ENCODE results near the gene POLR1F.

POLR1F gene

DNA sequence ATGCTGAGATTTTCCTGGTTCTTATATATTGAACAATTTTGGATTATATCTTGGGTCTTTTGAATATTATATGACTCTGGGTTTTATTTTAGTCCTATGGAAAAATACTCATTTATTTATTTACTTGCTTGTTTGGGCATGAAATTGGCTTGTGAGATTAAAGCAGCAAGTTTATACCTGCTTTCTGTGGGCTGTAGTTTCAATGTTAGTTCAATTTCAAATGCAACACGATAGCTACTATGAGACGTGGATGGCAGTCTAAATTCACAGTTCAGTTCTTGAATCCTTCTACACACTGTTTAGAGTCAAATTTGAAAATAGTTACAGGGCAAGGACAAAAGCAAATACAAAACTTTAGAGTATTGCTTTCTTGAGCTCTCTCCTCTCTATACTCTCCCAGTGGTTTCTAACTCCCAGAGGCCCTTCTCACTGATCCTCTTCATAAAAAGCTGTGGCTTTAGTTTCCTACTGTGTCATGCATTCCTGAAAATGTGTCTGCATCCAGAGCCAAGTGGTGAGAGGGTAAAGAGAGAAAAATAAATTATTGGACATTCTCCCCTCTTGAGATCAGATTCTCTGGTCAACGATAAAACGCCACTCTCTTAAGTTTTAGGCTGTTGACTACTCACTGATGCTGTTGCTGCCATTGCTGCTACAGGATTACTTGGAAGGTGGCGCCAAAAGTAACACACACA, 34.4 kb downstream of the POLR1F start:
- DNase-seq, result no peak

DNA sequence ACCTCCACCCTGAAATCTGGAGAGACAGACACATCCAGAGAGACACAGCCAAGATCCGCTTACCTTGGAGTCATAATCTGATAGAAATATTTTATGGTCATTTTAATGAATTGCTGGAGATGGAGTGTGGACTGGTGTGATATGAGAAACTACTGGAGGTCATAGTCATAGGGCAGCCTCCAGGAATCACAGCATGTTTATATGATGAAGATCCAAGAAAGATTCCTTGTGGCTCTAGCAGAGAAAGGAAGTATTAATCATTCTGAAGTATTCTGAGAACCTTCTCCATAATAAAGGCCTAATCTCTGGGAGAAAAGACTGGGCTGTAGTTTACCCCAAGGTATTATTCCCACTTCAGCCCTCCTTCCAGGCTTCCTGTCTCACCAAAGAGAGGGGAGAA, 38.0 kb downstream of the POLR1F start:
- no peak for DNase-seq

DNA sequence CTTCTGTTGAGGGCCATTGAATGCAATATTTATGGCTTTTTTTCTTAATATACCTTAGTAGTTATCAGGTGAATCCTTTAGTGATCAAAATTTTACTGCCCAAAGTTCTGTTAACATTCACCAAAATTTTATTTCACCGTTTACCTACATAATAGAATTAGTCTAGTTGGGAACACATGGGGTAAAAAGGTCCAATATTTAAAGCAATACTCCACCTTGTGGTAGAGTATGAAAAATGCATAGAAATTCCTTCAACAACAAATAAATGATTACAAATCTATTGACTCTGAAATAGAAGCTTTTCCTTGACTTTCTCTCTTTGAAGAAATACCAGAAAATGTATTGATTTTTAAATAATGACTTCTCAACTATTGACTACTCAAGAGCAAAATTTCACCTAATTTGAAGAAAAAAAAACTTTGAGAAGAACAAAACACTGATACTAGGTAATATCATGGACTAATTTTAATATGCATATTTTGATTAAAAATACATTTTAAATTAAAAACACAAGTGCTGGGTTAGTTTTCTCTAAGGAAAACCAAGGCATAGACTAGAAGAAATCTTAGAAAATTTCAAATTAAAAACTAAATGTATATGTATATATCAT, 43.3 kb downstream of the POLR1F start:
- DNase-seq, result no peak

DNA sequence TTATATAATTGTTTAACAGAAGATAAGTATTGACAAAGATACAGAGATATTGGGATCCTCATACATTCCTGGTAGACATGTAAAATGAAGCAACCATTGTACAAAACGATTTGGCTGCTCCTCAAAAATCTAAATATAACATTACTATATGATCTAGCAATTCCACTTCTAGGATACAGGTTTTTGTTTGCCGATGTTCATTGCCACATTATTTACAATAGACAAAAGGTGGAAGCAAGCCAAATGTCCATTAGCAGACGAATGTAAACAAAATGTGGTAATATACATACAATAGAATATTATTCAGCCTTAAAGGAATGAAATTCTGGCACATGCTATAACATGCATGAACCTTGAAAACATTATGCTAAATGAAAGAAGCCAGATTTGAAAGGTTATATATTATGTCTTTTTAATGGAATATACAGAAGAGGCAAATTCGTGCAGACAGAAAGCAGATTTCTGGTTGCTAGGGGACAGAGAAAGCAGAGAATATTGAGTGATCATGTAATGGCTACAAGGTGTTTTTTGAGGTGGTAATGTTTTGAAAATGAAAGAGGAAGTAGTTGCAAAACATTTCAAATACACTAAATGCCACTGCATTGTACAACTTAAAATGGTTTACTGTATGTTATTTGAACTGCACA, 44.9 kb downstream of the POLR1F start:
- no peak for DNase-seq

DNA sequence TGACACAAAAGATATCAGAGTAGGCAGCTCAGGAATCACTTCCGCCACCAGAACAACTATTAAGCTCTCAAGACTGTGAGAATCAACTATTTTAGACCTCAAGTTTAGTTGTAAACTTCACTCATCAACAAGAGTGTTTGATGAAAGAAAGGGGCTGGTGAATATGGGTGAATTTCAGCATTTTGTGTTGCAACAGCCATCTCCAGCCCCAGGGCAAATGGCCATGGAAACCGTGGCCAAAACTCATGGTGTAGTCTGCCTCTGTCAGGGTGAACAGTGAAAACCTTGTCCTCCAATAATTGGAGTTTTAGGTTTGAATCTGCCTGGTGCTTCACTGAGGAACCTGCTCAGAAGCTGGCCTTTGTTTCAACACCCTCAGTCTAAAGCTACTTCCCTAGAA, 60.0 kb downstream of the POLR1F start:
- no peak for DNase-seq
